NCI-H1092 treated with DMSO at 0.1 percent for 48 hours (cell line): ENCODE data around the gene PARD3.
"Not testable (repeated sequence)": the region's sequence is repeated elsewhere in the genome, so short reads cannot be mapped to it uniquely, and the experiment has no call there.

Experiments
- DNase-seq: peaks from one replicate; lab custom pipeline; 2025; lab: John Stamatoyannopoulos, UW

The PARD3 gene

DNA sequence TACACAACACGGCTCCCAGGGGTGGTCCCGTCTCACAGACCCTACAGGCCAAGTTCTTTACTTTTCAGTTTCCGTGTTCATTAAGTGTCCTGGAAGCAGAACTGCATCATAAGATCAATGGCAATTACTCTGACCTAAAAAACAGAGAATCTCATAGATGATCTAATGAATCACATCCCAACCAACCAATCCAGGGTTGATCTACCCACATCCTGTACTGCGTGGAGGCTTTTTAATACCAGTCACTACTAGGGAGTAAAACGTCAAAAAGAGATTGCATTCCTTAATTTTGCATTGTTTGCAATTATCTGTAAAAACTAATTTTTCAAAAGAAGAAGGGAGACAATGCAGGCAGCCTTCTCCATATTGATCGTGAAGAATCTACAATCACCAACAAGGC is 72.6 kb downstream of the PARD3 start:
- DNase-seq: no peak

DNA sequence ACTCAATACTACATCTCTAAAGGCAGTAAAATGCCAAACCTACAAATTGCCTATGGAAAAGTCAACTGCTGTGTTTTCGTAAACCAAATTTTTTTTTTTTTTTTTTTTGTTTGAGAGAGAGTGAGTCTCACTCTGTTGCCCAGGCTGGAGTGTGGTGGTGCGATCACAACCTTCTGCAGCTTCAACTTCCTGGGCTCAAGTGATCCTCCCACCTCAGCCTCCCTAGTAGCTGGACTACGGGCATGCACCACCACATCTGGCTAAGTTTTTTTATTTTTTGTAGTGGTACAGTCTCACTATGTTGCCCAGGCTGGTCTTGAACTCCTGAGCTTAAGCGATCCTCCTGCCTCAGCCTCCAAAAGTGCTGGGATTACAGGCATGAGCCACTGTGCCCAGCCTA is 74.0 kb downstream of the PARD3 start:
- not testable (repeated sequence) for DNase-seq

DNA sequence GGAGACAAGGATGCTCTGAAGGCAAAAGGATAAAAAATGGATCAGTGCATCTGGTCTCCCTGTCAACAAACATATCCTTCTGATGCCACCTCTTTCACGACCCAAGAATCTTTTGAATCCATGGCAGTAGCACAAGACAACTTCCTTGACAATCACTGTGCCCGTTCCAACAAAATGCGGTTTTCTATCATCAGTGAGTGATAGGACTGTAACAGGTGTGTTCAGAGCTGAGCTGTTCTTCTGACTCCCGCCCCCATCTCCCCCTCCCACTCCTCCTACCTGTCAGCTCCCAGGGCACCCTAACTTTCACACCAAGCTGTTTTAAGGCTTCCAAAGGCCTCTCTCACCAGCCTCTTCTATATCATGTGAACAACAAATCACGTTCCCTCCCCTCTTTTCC is 74.8 kb downstream of the PARD3 start:
- no peak for DNase-seq

DNA sequence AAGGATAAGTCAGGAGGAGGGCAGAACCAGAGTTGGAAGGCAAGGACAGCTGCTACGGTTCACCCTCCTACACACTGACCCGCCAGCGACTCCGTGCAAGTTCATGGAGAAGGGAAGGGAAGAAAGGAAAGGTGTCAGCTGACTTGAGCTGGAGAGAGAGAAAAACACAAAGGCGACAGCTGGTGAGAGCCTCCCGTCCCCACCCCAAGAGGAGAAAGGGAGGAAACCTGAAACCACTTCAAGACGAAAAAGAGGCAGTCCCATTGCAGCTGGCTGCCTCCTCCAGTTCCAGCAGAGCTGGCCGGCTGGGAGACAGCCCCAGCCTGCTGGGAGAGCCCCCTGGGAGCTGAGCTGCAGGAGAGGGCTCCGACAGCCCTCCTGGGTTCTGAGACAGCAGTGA is 75.2 kb downstream of the PARD3 start:
- DNase-seq: peak; percentile 85

DNA sequence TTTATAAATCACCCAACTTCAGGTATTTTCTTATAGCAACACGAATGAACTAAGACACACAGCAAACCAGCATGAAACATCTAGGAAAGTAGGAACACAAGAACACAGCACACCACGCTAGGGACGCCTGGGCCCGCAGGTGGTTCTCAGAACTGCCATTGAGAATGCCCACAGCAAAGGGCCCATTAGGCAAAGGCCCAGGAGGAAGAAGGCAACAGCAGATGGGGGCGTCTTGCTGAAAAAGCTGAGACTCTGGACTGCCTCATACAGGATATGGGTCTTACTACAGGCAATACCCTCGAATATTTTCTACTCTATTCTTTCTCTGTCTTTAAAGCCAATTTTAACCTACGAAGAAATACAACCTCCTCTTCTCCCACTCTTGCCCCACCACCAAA is 77.3 kb downstream of the PARD3 start:
- no peak for DNase-seq

DNA sequence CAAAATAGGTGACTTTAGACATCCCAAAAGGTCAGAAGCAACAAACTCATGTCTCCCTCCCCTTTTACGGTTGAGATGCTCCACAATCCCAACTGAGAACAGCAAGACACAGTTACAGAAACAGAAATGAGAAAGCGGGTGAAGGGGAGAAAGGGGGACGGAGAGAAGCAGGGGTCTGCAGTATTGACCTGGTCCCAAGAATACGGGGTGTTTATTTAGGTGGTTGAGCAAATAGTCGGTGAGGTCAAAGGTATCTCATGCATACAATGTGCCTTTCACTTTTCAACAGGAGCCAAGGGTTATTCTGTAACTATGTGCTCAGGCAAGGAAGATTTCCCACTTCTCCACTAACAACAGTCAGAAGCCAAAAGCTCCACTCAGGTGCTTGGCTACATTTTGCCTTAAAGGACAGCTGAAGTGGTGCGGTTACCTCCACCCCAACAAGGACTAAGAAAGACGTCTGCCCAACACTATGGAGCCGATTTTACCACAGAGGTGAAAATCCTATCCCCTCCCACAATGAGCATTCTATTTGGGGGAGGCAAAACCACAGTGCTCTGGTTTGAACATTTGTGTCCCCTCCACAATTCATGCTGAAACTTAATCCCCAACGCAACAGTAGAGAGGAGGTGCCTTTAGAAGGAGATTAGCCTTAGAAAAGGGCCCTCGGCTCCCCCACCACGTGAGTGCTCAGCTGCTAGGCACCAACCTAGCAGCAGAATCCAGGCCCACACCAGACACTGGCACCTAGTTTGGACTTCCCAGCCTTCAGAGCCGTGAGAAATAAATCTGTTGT is 77.9 kb downstream of the PARD3 start:
- DNase-seq: no peak

DNA sequence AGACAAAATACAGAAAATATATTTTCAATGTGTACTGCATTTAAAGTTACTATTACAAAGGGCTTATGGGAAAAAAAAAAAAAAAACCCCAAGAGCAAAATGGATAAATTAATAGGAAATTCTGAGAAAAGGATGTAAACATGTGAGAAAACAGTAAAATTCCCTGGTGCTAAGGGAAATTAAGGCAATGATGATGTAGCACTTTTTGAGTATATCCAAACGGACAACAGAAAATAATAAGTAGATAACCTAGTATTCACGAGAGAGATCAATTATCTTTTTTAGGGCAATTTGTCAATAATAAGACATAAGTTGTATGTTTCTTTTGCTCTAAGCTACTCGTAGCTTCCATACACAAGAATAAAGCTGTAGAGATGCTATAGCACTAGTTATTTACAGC is 80.2 kb downstream of the PARD3 start:
- no peak for DNase-seq

DNA sequence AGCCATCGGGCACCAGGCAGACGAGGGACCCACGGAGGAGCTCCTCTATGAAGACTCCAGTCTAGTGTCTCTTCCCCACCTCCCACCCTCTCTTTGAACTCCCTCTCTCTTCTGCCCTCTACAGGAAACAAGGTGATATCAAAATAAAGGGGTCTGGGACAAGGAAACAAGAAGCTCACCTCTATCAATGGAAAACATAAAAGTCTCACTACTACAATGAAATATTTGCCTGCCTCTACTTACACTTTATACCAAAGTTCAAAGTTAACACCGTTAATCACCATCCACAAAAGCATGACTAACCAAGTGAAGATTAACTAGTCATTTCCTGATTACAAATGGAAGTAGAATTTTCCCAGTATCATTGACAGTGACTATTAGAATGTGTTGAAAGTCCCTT is 82.2 kb downstream of the PARD3 start:
- DNase-seq: no peak

DNA sequence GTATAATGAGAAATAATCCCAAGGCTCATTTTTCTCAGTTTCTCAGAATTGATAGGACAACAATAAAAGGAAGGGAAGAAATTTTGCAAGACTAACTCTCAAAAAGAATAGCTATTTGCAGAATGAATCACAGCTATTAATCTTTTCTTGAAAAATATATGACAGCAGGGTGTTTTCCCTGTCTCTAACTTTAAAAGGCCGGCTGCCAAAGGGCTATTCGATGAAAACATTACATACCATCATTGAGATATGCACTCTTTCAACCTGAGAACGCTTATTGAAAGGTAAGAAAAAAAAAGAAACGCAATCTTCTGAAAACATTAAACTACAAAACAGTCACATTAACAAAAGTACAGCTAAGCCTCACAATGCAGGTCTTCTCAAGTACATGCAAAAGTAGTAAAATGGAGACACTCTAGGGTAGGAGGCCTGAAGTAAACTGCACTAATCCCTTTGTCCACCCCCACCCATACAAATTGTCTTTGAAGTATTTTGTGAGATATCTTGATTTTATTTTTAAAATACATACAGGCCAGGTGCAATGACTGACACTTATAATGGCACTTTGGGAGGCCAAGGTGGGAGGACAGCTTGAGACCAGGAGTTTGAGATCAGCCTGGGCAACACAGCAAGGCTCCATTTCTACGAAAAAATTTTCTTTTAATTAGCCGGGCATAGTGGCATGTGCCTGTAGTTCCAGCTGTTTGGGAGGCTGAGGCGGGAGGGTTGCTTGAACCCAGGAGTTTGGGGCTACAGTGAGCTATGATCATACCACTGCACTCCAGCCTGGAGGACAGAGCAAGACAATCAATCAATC is 83.0 kb downstream of the PARD3 start:
- DNase-seq: no peak

DNA sequence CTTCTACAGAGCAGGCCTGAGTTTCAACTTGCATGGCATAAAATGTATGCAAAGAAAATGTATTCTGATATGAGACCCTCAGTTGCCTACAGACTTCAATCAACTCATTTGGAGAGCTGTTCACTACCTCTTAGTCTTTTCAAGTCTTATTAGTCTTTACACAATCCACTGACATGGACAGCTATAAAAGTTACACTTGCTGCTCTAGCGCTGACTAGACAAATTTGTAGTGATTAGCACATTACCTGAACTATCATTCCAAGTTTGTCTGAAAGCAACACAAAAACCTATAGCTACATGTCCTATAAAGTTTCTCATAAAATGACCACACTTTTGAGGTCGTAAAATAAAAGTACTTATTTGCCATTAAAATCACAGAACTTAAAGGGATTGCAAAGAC is 83.9 kb downstream of the PARD3 start:
- no peak for DNase-seq

DNA sequence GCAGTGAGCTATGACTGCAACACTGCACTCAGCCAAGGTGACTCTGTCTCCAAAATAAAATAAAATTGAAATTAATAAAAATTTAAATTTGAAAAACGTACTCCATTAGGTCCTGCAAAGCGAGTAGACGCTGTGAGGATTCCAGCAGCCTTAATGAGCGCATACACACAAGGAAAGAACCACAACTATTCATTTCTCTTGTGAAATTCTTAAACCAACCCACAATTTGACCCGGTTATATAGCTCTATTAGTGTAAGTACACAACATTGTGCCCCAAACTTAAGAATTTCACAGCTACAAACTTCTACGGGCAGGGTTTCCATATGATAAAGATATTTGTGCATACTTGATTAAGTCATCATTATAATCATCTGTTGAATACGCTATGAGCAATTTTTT is 84.4 kb downstream of the PARD3 start:
- DNase-seq: no peak

DNA sequence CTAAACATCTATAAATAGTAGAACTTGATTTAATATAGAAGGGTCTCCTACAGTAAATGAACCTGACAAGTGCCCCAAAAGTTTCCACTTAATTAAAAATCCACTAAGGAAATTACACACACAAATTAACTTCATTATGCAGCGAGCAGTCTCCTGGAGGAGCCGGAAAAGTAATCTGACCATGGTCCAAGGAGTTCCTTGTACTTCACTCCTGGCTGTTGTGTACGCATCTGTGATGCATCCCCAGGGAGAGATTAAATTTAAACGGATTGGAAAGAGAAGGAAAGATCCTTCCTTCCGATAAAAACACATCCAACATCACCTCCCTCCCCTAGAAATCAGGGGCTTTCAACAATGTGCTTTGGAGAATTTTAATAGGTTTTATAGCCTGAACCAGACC is 85.5 kb downstream of the PARD3 start:
- DNase-seq: no peak

DNA sequence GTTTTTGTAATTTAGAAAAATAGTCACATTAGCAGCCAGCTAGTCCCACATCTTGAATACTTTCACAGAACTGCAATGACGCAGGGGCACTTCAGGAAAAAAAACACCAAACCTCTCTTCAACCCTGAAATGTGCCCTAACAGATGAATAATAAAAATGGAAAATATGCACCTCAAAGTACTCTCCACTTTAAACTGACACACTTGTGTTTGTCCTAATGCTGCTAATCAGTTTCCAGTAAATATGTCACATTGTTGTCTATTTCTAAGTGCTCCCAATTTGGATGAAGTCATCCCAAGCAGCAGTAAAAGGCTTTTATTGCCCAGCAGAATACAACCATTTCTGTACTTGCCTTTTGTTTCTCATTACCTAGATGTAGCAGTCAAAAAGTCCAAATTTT is 86.7 kb downstream of the PARD3 start:
- no peak for DNase-seq

DNA sequence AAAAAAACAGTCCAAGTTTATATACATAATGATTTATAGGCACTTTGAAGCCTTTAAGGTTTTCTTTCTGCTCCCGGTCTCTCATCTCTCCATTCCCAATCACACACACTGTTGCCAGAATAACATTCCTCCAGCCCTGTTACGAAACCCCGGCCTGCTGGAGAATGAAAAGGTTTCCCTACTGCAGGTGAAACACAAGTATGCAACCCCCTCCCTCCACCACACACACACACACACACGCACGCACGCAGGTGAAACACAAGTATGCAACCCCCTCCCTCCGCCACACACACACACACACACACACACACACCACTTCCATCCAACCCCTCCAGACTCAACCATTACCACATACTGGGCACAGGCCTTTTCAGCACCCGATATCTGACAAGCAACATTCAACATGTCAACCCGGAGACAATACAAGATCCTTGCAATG is 87.5 kb downstream of the PARD3 start:
- no peak for DNase-seq

DNA sequence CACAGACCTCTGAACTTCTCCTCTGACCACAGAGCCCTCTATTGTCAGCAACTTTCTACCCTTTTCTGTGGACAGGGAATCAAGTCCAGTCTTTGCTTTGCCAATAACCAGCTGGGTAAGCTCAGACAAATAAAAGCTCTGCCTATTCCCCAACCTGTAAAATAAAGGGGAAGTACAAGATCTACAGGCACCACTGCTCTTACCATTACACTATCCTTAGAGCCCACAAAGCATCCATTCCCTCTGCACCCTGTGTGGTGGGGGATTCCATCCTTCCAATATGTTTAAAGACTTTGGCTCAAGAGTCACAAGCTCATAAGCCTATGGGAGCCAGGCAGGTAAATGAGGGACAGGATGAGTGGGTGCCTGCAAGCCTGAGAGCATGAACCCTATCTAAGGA is 88.2 kb downstream of the PARD3 start:
- no peak for DNase-seq

DNA sequence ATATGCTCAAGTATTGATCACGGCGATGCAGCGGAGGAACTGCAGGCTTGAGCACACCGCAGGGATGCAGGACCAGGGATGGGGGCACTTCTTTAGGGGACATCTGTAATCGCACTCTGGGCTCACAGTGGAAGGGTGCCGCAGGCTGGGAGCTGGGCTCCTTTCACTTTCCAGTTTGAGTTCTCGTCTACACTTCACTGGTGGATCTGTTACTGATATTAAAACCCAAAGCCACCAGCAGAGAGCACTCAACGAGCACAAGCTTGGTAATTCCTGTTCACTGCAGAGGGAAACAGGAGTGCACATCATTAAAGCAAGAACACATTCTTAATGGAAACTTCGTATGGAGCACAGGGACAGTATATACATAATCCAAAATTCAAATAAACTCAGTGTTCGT is 91.3 kb downstream of the PARD3 start:
- DNase-seq: peak; percentile 49

DNA sequence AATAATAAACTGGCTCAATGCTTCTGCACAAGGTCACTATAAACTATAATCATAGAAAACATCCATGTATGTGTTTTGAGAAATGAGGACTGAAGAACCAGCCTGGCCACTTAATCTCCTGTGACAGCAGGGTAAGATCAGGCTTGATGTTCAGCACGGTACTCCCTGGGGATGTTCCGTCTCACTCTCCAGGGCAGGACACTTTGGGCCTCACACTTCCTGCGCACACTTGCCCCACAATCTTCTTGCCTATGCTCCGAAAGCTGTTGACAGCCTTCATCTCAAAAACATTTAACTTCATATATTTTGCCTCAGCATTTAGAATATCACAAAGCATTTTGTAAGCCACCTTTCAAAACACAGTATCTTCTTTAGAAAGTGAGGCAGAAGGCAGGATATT is 92.7 kb downstream of the PARD3 start:
- no peak for DNase-seq

DNA sequence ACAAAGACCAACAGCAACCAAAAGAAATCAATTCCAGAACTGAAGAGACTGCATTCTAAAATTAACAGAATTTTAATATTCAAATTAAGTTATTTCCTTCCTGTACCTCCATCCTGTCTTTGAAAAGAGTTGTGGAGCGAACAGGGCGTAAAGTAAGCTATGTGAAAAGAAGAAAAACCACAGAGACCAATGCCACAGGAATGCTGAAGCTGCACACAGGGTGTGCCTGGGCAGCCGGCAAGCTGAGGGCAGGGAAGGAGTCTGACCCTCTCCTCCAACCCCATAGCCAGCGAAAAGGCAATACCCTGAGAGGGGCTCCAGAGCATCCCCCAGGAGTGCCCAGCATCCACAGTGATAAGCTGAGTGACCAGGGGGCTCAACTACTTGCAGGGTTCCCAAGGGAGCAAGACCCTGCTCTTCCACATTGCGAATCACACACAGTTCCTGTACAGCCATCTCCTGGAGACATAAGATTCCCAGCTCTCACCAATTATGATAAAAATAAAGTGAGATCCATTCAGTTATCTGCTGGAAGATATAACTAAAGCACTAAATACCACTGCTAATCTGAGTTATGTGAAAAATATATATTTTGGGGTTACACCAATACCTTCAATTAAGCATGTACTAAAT is 93.8 kb downstream of the PARD3 start:
- no peak for DNase-seq

DNA sequence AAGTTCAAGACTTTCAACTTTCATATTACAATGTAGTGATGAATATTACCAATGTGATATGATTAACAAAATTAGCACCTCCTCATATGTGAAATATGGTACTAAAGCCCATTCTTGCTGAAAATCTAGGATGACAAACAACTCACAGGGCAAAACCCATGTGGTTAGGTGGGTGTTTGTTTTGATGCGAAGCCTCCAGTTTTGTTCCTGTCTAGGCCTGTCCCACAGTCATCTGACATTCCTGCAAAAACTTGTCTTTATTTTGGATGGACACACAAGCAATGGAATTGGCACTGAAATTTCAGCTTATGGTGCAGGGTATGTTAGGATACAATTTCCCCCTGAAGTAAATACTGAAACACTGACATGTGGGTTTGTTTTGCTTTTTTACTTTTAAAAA is 95.3 kb downstream of the PARD3 start:
- DNase-seq: no peak

DNA sequence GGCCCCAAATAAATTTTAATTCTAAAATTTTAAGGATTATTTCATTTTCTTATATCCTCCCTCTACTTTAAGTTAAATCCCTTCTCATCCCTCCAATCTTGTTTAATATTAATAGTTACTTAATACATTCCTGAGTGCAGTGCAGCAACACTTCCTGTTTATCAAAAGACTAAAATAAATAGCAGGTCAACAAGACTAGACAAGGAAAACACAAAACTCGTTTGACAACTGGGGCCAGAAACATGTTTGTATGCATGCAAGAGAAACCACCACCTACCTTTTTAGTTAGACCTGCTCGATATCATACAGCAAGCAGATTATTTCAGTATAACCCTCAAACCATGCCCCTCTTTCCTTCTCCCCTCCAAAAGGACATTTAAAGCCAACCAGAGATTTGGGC is 95.8 kb downstream of the PARD3 start:
- DNase-seq: no peak

DNA sequence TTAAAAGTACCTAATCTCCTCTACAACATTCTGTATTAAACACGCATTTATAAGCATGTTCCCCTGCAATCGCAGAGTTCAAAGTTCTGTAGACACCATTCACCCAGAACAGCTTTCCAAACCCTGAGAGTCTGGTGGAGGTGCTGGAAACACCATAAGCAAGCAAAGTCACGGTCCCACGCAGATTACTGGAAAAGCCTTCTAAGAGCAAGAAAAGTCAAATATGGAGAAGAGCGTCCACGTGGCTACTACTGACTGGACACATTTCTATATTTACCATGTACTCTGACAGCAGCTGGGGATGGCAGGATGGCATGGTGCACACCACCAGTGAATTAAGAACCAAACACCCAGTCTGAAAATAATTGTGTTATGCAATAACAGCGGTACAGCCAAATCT is 97.7 kb downstream of the PARD3 start:
- no peak for DNase-seq

DNA sequence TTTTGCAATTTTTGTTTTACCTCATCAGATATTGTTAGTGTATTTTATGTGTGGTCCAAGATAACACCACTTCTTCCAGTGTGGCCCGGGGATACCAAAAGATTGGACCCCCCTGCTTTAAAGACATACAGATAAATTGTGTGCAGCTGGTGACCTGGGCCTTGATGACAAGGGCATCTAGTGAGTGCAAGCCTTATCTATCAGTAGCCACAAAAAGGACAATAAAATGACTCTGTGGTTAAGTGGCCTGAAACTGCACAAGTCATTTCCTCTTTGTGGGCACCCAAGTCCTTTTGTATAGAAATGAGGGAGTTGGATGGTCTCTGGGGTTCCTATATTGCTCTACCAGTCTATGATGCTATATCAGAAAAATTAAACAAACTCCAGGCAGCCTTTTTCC is 98.1 kb downstream of the PARD3 start:
- DNase-seq: no peak

DNA sequence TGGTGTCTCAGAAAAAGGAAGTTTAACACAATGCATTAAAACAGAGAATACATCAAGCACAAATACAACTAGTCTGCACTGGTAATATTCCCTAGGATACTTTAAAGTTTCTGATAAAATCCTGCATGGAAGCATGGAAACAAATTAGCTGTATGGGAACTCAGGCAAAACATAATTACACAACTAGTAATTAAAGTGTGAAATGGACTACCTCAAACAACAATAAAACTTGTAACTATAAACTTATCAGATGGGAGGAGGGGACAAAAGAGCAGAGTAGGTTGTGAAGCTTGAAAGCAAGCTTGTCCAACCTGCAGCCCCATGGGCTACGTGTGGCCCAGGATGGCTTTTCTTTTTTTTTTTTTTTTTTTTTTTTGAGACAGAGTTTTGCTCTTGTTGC is 98.9 kb downstream of the PARD3 start:
- DNase-seq: no peak
